Activated naive CD4-positive, alpha-beta T cell treated with Interleukin-2 at 50 U/mL for 16 hours (primary cell): Measurements from ENCODE around the gene LGALS1.
"Not testable (repeated sequence)": the region's sequence is repeated elsewhere in the genome, so short reads cannot be mapped to it uniquely, and the experiment has no call there.

Experiments used
- DNase-seq: peaks from one replicate; pipeline ENCODE4 v3.0.0-alpha.2; 2020

LGALS1 gene

GRCh38 chr22:37692627-37693285, 17.3 kb downstream of the LGALS1 start:
- no peak for DNase-seq

DNA sequence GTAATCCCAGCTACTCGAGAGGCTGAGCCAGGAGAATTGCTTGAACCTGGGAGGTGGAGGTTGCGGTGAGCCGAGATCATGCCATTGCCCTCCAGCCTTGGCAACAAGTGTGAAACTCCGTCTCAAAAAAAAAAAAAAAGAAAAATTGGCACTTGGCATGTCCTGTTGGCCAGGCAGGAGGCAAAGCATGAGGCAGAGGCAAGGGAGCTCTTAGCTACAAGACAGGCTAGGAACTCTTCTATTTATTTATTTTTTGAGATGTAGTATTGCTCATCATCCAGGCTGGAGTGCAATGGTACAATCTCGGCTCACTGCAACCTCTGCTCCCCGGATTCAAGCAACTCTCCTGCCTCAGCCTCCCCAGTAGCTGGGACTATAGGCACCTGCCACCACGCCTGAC, 18.7 kb downstream of the LGALS1 start:
- DNase-seq: not testable (repeated sequence)

DNA sequence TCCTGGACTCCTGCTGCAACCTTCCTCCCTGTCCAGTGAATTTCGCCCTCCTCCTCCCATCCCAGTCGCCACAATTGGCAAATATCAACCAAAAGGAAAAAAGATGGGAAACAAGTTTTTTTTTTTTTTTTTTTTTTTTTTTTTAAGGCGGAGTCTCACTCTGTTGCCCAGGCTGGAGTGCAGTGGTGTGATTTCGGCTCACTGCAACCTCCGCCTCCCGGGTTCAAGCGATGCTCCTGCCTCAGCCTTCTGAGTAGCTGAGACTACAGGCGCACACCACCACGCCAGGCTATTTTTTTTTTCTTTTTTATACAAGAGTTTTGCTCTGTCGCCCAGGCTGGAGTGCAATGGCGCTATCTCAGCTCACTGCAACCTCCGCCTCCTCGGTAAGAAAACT, 20.8 kb downstream of the LGALS1 start:
- DNase-seq: not testable (repeated sequence)

GRCh38 chr22:37696657-37697537, 21.5 kb downstream of the LGALS1 start, which contains the start of gene TRIOBP:
TSS of gene TRIOBP (plus strand) at chr22:37697048. CDS start at chr22:37701366, 4,318 bp downstream.
- DNase-seq: peak; percentile 87

DNA sequence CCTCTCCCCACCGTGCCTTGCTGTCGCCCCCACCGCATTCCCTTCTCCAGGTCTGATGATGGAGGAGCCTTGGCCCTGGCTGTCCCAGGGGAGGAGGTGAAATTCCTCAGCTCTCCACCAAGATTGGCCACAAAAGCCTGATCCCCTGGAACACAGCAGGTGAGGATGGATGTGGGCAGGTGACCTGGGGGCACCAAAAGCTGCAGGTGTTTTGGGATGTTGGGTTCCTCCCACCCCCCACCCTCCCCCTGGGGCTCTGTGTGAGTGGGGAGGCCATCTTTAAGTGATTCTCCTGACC, 22.1 kb downstream of the LGALS1 start:
- DNase-seq: no peak

DNA sequence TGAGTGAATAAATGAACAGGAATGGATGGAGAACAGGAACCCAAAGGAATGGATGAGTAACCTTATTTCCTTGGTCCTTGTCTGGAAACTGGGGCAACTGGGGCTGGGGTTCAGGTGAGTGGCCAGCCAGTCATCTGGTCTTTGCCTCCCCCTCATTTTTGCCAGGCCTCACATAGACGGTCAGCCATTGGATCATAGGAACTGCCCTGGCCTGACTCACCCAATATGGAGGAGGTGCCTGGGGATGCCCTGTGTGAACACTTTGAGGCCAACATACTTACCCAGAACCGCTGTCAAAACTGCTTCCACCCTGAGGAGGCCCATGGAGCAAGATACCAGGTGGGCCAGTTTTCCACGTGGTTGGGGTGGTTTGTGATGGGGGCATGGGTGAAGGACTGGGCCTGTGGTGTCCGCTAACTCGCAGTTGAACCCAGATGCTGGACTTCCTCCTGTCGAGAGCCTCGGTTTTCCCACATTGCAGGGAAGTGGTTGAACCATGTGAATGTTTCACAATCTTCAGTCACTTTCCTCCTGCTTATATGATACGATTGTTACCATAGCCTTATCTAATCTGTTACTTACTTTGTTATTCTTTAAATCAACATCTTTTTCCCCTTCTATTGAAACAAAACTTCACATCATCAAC, 25.8 kb downstream of the LGALS1 start:
- no peak for DNase-seq

DNA sequence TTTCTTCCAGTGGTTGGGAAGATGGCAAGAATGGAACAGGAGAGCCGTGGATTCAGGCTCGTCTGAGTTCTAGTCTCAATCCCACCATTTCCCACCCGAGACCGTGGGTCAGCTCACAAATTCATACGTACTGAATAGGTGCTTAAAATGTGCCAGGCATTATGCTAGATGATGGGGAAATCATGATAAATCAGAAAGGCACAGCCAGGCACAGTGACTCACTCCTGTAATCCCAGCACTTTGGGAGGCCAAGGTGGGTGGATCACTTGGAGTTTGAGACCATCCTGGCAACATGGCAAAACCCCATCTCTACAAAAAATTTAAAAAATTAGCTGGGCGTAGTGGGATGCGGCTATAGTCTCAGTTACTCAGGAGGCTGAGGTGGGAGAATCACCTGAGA, 28.5 kb downstream of the LGALS1 start:
- no peak for DNase-seq

- DNase-seq: no peak
Measured at GRCh38 chr22:37704645-37705044, 29.2 kb downstream of the LGALS1 start.

DNA sequence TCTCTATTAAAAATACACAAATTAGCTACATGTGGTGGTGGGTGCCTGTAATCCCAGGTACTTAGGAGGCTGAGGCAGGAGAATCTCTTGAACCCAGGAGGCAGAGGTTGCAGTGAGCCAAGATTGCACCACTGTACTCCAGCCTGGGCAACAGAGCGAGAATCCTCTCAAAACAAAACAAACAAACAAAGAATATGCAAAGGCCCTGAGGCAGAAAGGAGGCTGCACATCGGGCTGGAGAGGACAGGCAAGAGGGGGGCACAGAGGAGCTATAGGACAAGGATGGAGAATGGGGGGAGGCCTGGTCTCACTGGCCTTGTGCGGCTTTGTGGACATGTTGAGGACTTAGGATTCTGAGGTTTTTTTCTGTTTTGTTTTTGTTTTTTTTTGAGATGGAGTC, 29.8 kb downstream of the LGALS1 start:
- no peak for DNase-seq

- DNase-seq: no peak
Measured at GRCh38 chr22:37708580-37709444, 33.4 kb downstream of the LGALS1 start.

DNA sequence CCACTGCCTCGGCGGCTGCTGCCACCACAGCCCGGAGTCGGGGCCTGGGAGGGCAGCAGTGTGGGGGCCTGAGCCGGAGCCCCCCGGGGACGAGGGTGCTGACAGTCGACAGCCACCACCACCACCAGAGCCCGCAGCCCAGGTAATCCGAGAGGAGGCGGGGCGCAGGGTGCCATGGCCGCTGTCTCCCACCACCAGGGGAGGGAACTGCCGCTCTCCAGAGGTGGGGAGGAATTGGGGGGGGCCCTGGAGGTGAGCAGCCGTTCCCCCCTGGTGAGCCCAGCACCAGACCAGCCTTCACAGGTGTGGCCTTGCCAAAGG, 34.0 kb downstream of the LGALS1 start:
- no peak for DNase-seq

- no peak for DNase-seq
Measured at GRCh38 chr22:37710675-37711074, 35.2 kb downstream of the LGALS1 start.

- DNase-seq: no peak
Measured at GRCh38 chr22:37711490-37711889, 36.1 kb downstream of the LGALS1 start.

DNA sequence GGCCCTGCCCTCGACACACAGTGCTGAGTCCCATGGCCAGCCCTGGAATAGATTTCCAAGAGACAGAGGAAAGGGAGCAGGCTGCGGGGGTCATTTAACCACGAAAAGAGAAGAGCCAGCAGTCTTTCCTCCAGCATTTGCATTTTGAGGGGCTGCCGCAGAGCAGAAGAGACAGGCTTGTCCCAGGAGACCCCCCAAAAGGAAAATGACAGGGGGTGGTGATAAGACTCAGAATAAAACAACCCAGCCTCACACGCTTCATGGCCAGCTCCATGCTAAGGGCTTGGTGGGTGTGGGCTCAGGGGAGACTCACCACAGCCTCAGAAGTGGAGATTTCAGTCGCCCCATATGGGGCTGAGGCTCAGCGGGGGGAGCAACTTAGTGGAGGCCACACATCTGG, 38.3 kb downstream of the LGALS1 start:
- DNase-seq: no peak

- DNase-seq: no peak
Measured at GRCh38 chr22:37714634-37715033, 39.2 kb downstream of the LGALS1 start.

GRCh38 chr22:37715760-37716159, 40.3 kb downstream of the LGALS1 start:
- DNase-seq: no peak

GRCh38 chr22:37716708-37717107, 41.3 kb downstream of the LGALS1 start:
- no peak for DNase-seq

DNA sequence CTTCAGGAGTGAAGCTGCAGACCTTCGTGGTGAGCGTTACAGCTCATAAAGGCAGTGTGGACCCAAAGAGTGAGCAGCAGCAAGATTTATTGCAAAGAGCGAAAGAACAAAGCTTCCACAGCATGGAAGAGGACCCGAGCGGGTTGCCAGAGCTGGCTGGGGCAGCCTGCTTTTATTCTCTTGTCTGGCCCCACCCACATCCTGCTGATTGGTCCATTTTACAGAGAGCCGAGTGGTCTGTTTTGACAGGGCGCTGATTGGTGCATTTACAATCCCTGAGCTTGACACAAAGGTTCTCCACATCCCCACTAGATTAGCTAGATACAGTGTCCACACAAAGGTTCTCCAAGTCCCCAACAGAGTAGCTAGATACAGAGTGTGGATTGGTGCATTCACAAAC, 41.8 kb downstream of the LGALS1 start:
- DNase-seq: not testable (repeated sequence)

- not testable (repeated sequence) for DNase-seq
Measured at GRCh38 chr22:37717746-37718305, 42.4 kb downstream of the LGALS1 start.

- DNase-seq: no peak
Measured at GRCh38 chr22:37725551-37726240, 50.3 kb downstream of the LGALS1 start.

DNA sequence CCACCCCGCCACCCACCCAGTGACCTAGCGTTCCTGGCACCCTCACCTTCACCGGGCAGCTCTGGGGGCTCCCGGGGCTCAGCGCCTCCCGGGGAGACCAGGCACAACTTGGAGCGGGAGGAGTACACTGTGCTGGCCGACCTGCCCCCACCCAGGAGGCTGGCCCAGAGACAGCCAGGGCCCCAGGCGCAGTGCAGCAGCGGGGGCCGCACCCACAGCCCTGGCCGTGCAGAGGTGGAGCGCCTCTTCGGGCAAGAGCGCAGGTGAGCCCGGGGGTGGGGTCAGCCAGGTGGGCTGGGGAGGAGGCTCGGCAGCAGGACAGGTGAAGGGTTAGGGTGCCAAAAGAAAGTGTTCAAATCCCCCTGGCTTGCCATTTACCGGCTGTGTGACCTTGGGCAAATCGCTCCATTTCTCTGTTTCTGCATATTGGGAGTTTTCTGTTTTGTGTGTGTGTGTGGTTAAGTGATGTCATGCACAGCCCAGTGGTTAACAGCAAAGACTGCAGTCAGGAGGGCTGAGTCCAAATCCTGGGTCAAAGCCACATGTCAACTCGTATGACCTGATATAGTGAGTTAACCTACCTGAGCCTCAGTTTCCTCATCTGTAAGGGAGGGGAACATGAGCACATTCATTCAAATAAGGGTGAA, 50.9 kb downstream of the LGALS1 start:
- DNase-seq: no peak

GRCh38 chr22:37728620-37729019, 53.2 kb downstream of the LGALS1 start:
- DNase-seq: no peak
